Small intestine (tissue), 7 donors: Measurements from ENCODE around the gene ABCA4. TPM values are rescaled to one million over a fixed set of nuclear protein-coding genes. Genes with fewer than 3 reads are reported as not detected.
"Not testable (repeated sequence)": the region's sequence is repeated elsewhere in the genome, so short reads cannot be mapped to it uniquely, and the experiment has no call there.

Source experiments
- DNase-seq, 2 donors: peaks; one replicate each; pipeline versions ENCODE4 v3.0.0 to v3.0.0-alpha.2; 2013
- FAIRE-seq: peaks from 2 replicates; lab custom pipeline; 2012; peaks lifted over from hg19 to GRCh38; lab: Jason Lieb, UNC
- H3K27ac ChIP-seq, 3 donors: one replicate each; pipeline ENCODE4 v1.5.1; 2013; ENCODE audit warnings: low read length in 2 of 3, mild to moderate bottlenecking in 2 of 3, control low read depth in 1 of 3, inconsistent platforms in 1 of 3, low read depth in 1 of 3, moderate library complexity in 1 of 3
- H3K27me3 ChIP-seq, 3 donors: one replicate each; pipeline ENCODE4 v1.6.1; 2013; ENCODE audit warnings: low read length in 3 of 3, inconsistent platforms in 1 of 3; ENCODE audit not compliant: control insufficient read depth in 3 of 3, insufficient read depth in 3 of 3
- H3K36me3 ChIP-seq, 3 donors: one replicate each; pipeline ENCODE4 v1.6.1; 2013; ENCODE audit warnings: low read length in 3 of 3, inconsistent platforms in 1 of 3, low read depth in 1 of 3, mild to moderate bottlenecking in 1 of 3, moderate library complexity in 1 of 3; ENCODE audit not compliant: control insufficient read depth in 3 of 3, insufficient read depth in 2 of 3
- H3K4me1 ChIP-seq, 3 donors: one replicate each; pipeline ENCODE4 v1.6.1; 2013; ENCODE audit warnings: low read length in 2 of 3, inconsistent platforms in 1 of 3, low read depth in 1 of 3, mild to moderate bottlenecking in 1 of 3, moderate library complexity in 1 of 3; ENCODE audit not compliant: control insufficient read depth in 3 of 3, insufficient read depth in 2 of 3
- H3K4me3 ChIP-seq, 3 donors: one replicate each; pipeline ENCODE4 v1.5.1; 2013; ENCODE audit warnings: low read length in 3 of 3, control low read depth in 1 of 3, inconsistent platforms in 1 of 3, low read depth in 1 of 3, mild to moderate bottlenecking in 1 of 3, moderate library complexity in 1 of 3
- H3K9me3 ChIP-seq, 2 donors: one replicate each; pipeline ENCODE4 v1.6.1; 2013; ENCODE audit warnings: low read depth in 1 of 2, low read length in 1 of 2; ENCODE audit not compliant: control insufficient read depth in 2 of 2, insufficient read depth in 1 of 2
- WGBS, 3 donors: extraction: QIAGEN DNeasy Blood & Tissue Kit; methylation state at CpG; one replicate each; pipeline ENCODE4 v1.1.7; 2013; 5-methylcytosine and 5-hydroxymethylcytosine counted together
- polyA plus RNA-seq, 4 donors: library from polyadenylated mRNA; stranded (reverse) in 3 of 4; unstranded in 1 of 4; fragments of 200-250 nt in 3 of 4; fragments of 120-200 nt in 1 of 4; gene quantifications; one replicate each; pipeline versions ENCODE4 v1.2.1 to v1.2.3, GENCODE V29; 2013
- donor health status: healthy with polysubstance abuse.
- donor health status: control.
- donor health status: control.
- donor health status: Bipolar disorder and iron deficiency.
- donor health status: healthy.

ABCA4 gene
- polyA plus RNA-seq, 4 donors, result 2.4 to 4.3 (median 3.8) TPM

GRCh38 chr1:93947002-93947686 is 173.8 kb downstream of the ABCA4 start:
- H3K4me1 ChIP-seq, H3K27me3 ChIP-seq, H3K27ac ChIP-seq, FAIRE-seq, H3K36me3 ChIP-seq, DNase-seq, H3K4me3 ChIP-seq: not testable (repeated sequence)
- WGBS, 3 donors, result 55 to 76% (median 61%) methylated on average over 2 of the region's 2 CpGs
- peaks cover 0 to 14% of the 10 kb centered on the region in 2 donors for H3K9me3 ChIP-seq

Other genes starting within 250 kb of the ABCA4 start
- 10 to 100 TPM; 31.0 to 60.8 (median 45.3) TPM for gene DNTTIP2, start 241.9 kb downstream of the ABCA4 start, polyA plus RNA-seq
- 10 to 100 TPM in 3 of 4 donors, 1 to 10 TPM in 1; 8.8 to 62.6 (median 33.1) TPM for gene GCLM, start 211.7 kb downstream of the ABCA4 start, polyA plus RNA-seq
- gene ARHGAP29, start 116.4 kb upstream of the ABCA4 start, polyA plus RNA-seq, result 1 to 10 TPM in 3 of 4 donors, under 1 TPM in 1; 0.22 to 7.0 (median 3.6) TPM